HUES48 (cell line): ENCODE measurements around the gene CDH16.
A peak's percentile ranks its signal among the peaks of the same experiment; 100 is the strongest.
"Not testable (repeated sequence)": the region's sequence is repeated elsewhere in the genome, so short reads cannot be mapped to it uniquely, and the experiment has no call there.

Experiments used
- H3K27ac ChIP-seq: one replicate; pipeline ENCODE4 v1.7.0; 2013; ENCODE audit warnings: low read depth, low read length, inconsistent platforms
- H3K27me3 ChIP-seq: 2 replicates; pipeline ENCODE4 v1.6.1; 2013; ENCODE audit warnings: mild to moderate bottlenecking, low read length; ENCODE audit not compliant: control insufficient read depth, insufficient read depth
- H3K36me3 ChIP-seq: 2 replicates; pipeline ENCODE4 v1.6.1; 2013; ENCODE audit warnings: low read length; ENCODE audit not compliant: control insufficient read depth, insufficient read depth
- H3K4me1 ChIP-seq: 2 replicates; pipeline ENCODE4 v1.6.1; 2013; ENCODE audit warnings: mild to moderate bottlenecking, low read length; ENCODE audit not compliant: control insufficient read depth, insufficient read depth
- H3K4me3 ChIP-seq: 2 replicates; pipeline ENCODE4 v1.5.1; 2013; ENCODE audit warnings: mild to moderate bottlenecking, low read depth, low read length
- H3K9ac ChIP-seq: 2 replicates; pipeline ENCODE4 v1.6.1; 2013; ENCODE audit warnings: mild to moderate bottlenecking, low read depth, low read length, moderate library complexity
- H3K9me3 ChIP-seq: 2 replicates; pipeline ENCODE4 v1.6.1; 2013; ENCODE audit warnings: low read length; ENCODE audit not compliant: control insufficient read depth, insufficient read depth

Gene CDH16

GRCh38 chr16:66881014-66881417 lies 37.7 kb downstream of the CDH16 start:
- Histone ChIP-seq H3K27me3 (peaks cover 4% of the 10 kb centered on the region; the same call in 1 of the 2 replicates), H3K27ac (no peak overlapping the region), H3K4me1 (no peaks in the 10 kb centered on the region)

GRCh38 chr16:66880288-66881013 lies 38.2 kb downstream of the CDH16 start, which contains the start of gene PDP2:
PDP2 (plus strand) TSS chr16:66880515; CDS start chr16:66884285, 3,770 bp downstream.
- H3K27me3 ChIP-seq, result peaks cover 4% of the 10 kb centered on the region; the same call in 1 of the 2 replicates
- H3K9ac ChIP-seq, result peak within 1 kb of the TSS; percentile 44; the same call in 1 of the 2 replicates
- H3K4me3 ChIP-seq, result peak within 1 kb of the TSS; percentile 80
- peak within 1 kb of the TSS; percentile 66 for H3K27ac ChIP-seq
- peaks cover 21% of the 10 kb centered on the region for H3K36me3 ChIP-seq
- H3K9me3 ChIP-seq, result no peaks in the 10 kb centered on the region
- H3K4me1 ChIP-seq, result no peaks in the 10 kb centered on the region

More at GRCh38 chr16:66881014-66881417, 37.7 kb downstream of the CDH16 start:
- peaks cover 26% of the 10 kb centered on the region for H3K36me3 ChIP-seq
- no peaks in the 10 kb centered on the region for H3K9me3 ChIP-seq
- H3K9ac ChIP-seq, result peak overlapping the region; percentile 44; the same call in 1 of the 2 replicates
- peak overlapping the region; percentile 80 for H3K4me3 ChIP-seq

GRCh38 chr16:66878067-66878466 lies 40.6 kb downstream of the CDH16 start:
- Histone ChIP-seq H3K27me3 (peaks cover 4% of the 10 kb centered on the region; the same call in 1 of the 2 replicates), H3K9me3 (no peaks in the 10 kb centered on the region), H3K27ac (no peak overlapping the region), H3K9ac (no peak overlapping the region), H3K4me1 (0 out of 2 replicates have a peak, but pooled peaks cover 4% of the 10 kb centered on the region), H3K36me3 (no peaks in the 10 kb centered on the region), H3K4me3 (no peak overlapping the region)

- Histone ChIP-seq H3K9ac (no peak overlapping the region), H3K4me1 (0 out of 2 replicates have a peak, but pooled peaks cover 4% of the 10 kb centered on the region), H3K4me3 (no peak overlapping the region), H3K36me3 (no peaks in the 10 kb centered on the region), H3K9me3 (no peaks in the 10 kb centered on the region), H3K27ac (peak overlapping the region; percentile 33), H3K27me3 (no peaks in the 10 kb centered on the region; the same call in 1 of the 2 replicates)
Measured at GRCh38 chr16:66874079-66874775, 44.5 kb downstream of the CDH16 start.

GRCh38 chr16:66873685-66874055 lies 45.0 kb downstream of the CDH16 start:
- H3K27me3 ChIP-seq, result no peaks in the 10 kb centered on the region; the same call in 1 of the 2 replicates
- no peak overlapping the region for H3K9ac ChIP-seq
- H3K4me3 ChIP-seq, result no peak overlapping the region
- no peaks in the 10 kb centered on the region for H3K9me3 ChIP-seq
- H3K27ac ChIP-seq, result no peak overlapping the region
- H3K4me1 ChIP-seq, result 0 out of 2 replicates have a peak, but pooled peaks cover 4% of the 10 kb centered on the region
- H3K36me3 ChIP-seq, result no peaks in the 10 kb centered on the region

- Histone ChIP-seq H3K9ac (peak overlapping the region; percentile 21; the same call in 1 of the 2 replicates), H3K9me3 (no peaks in the 10 kb centered on the region), H3K4me3 (peak overlapping the region; percentile 57), H3K27ac (peak overlapping the region; percentile 65), H3K36me3 (no peaks in the 10 kb centered on the region), H3K27me3 (no peaks in the 10 kb centered on the region), H3K4me1 (0 out of 2 replicates have a peak, but pooled peaks cover 4% of the 10 kb centered on the region)
Measured at GRCh38 chr16:66872943-66873684, 45.6 kb downstream of the CDH16 start.

GRCh38 chr16:66872559-66872942 lies 46.1 kb downstream of the CDH16 start:
- Histone ChIP-seq H3K27me3 (no peaks in the 10 kb centered on the region), H3K4me1 (0 out of 2 replicates have a peak, but pooled peaks cover 4% of the 10 kb centered on the region), H3K27ac (no peak overlapping the region), H3K4me3 (peak overlapping the region; percentile 57), H3K36me3 (no peaks in the 10 kb centered on the region), H3K9ac (no peak overlapping the region), H3K9me3 (no peaks in the 10 kb centered on the region)

- Histone ChIP-seq H3K36me3 (no peaks in the 10 kb centered on the region), H3K9ac (no peak overlapping the region)
Measured at GRCh38 chr16:66871840-66872239, 46.8 kb downstream of the CDH16 start.

GRCh38 chr16:66871363-66871762 lies 47.3 kb downstream of the CDH16 start:
- not testable (repeated sequence) for H3K9me3 ChIP-seq, H3K36me3 ChIP-seq, H3K27me3 ChIP-seq, H3K4me1 ChIP-seq, H3K9ac ChIP-seq, H3K27ac ChIP-seq, H3K4me3 ChIP-seq

More at GRCh38 chr16:66871840-66872239, 46.8 kb downstream of the CDH16 start:
- no peak overlapping the region for H3K27ac ChIP-seq
- 0 out of 2 replicates have a peak, but pooled peaks cover 4% of the 10 kb centered on the region for H3K4me1 ChIP-seq
- H3K27me3 ChIP-seq, result no peaks in the 10 kb centered on the region
- no peaks in the 10 kb centered on the region for H3K9me3 ChIP-seq
- no peak overlapping the region for H3K4me3 ChIP-seq

- no peaks in the 10 kb centered on the region for H3K27me3 ChIP-seq
- no peak overlapping the region for H3K9ac ChIP-seq
- H3K4me3 ChIP-seq, result no peak overlapping the region
Measured at GRCh38 chr16:66869424-66869823, 49.3 kb downstream of the CDH16 start.

More at GRCh38 chr16:66869424-66869823, 49.3 kb downstream of the CDH16 start:
- Histone ChIP-seq H3K9me3 (no peaks in the 10 kb centered on the region), H3K27ac (no peak overlapping the region), H3K36me3 (no peaks in the 10 kb centered on the region), H3K4me1 (0 out of 2 replicates have a peak, but pooled peaks cover 4% of the 10 kb centered on the region)
